ENCODE results near the gene C9.
A peak's percentile ranks its signal among the peaks of the same experiment; 100 is the strongest.

Gene C9

GRCh38 chr5:39369123-39369815, 5.0 kb upstream of the C9 start:
- no peak overlapping the region for H2AK5ac ChIP-seq (ENCODE audit: low read length, severe bottlenecking)
- no peak overlapping the region for H4K8ac ChIP-seq (ENCODE audit: low read length)
- H3K4ac ChIP-seq (ENCODE audit: low read depth in 1 of 2, low read length in 2 of 2), result no peak overlapping the region
- no peaks in the 10 kb centered on the region for H3K79me1 ChIP-seq (replicated peaks; ENCODE audit: low read length, poor library complexity, severe bottlenecking)
- H2BK12ac ChIP-seq (ENCODE audit: low read length in 2 of 2), result no peak overlapping the region
- no peak overlapping the region for H4K91ac ChIP-seq (ENCODE audit: low read length)
- peak overlapping the region; percentile 20 for H3K9ac ChIP-seq (ENCODE audit: low read length)
- no peak overlapping the region for H3K18ac ChIP-seq (ENCODE audit: low read depth in 1 of 2, low read length in 2 of 2)
- peaks cover 6 to 52% of the 10 kb centered on the region in 2 experiments for H3K36me3 ChIP-seq (ENCODE audit: control insufficient read depth in 1 of 2, insufficient read depth in 2 of 2, low read depth in 1 of 2, low read length in 2 of 2)
- no peak overlapping the region for H2BK5ac ChIP-seq (ENCODE audit: low read depth, low read length, poor library complexity, severe bottlenecking)
- no peak overlapping the region for H3K23ac ChIP-seq (ENCODE audit: low read length in 2 of 2)
- no peak for DNase-seq
- H3K14ac ChIP-seq (ENCODE audit: low read length in 2 of 2), result no peak overlapping the region
- H3K4me2 ChIP-seq (ENCODE audit: low read length, poor library complexity, severe bottlenecking), result no peak overlapping the region
- no peak overlapping the region for H2AFZ ChIP-seq (ENCODE audit: low read depth, low read length)
- H3K9me3 ChIP-seq (ENCODE audit: control insufficient read depth, low read length), result no peaks in the 10 kb centered on the region
- H3K27me3 ChIP-seq (ENCODE audit: control insufficient read depth in 1 of 2, insufficient read depth in 1 of 2, low read length in 2 of 2), result no peaks in the 10 kb centered on the region
- no peaks in the 10 kb centered on the region for H3K4me1 ChIP-seq (ENCODE audit: control insufficient read depth, insufficient read depth, low read depth, low read length)
- no peak overlapping the region for H3K4me3 ChIP-seq (ENCODE audit: insufficient read depth in 1 of 2, low read depth in 1 of 2, low read length in 2 of 2)
- WGBS, result 97% methylated on average over 4 of the region's 5 CpGs
- no peak overlapping the region for H2BK15ac ChIP-seq (ENCODE audit: low read depth, poor library complexity, severe bottlenecking)
- H3K27ac ChIP-seq (ENCODE audit: low read length, poor library complexity, severe bottlenecking), result no peak overlapping the region
- no peak overlapping the region for H2BK120ac ChIP-seq (ENCODE audit: low read depth, low read length)

- Histone ChIP-seq H2AK5ac (ENCODE audit: low read length, severe bottlenecking) (no peak overlapping the region), H3K9me3 (ENCODE audit: control insufficient read depth, low read length) (no peaks in the 10 kb centered on the region), H2AFZ (ENCODE audit: low read depth, low read length) (no peak overlapping the region), H3K23ac (ENCODE audit: low read length in 2 of 2) (no peak overlapping the region), H3K4me2 (ENCODE audit: low read length, poor library complexity, severe bottlenecking) (no peak overlapping the region), H3K4me1 (ENCODE audit: control insufficient read depth, insufficient read depth, low read depth, low read length) (no peaks in the 10 kb centered on the region), H3K4ac (ENCODE audit: low read depth in 1 of 2, low read length in 2 of 2) (no peak overlapping the region), H2BK120ac (ENCODE audit: low read depth, low read length) (no peak overlapping the region), H3K36me3 (ENCODE audit: control insufficient read depth in 1 of 2, insufficient read depth in 2 of 2, low read depth in 1 of 2, low read length in 2 of 2) (peaks cover 6 to 40% of the 10 kb centered on the region in 2 experiments), H2BK15ac (ENCODE audit: low read depth, poor library complexity, severe bottlenecking) (no peak overlapping the region), H3K79me1 (replicated peaks; ENCODE audit: low read length, poor library complexity, severe bottlenecking) (no peaks in the 10 kb centered on the region), H2BK12ac (ENCODE audit: low read length in 2 of 2) (no peak overlapping the region), H4K8ac (ENCODE audit: low read length) (no peak overlapping the region), H3K27me3 (ENCODE audit: control insufficient read depth in 1 of 2, insufficient read depth in 1 of 2, low read length in 2 of 2) (no peaks in the 10 kb centered on the region), H2BK5ac (ENCODE audit: low read depth, low read length, poor library complexity, severe bottlenecking) (no peak overlapping the region), H3K4me3 (ENCODE audit: insufficient read depth in 1 of 2, low read depth in 1 of 2, low read length in 2 of 2) (no peak overlapping the region), H3K14ac (ENCODE audit: low read length in 2 of 2) (no peak overlapping the region), H3K18ac (ENCODE audit: low read depth in 1 of 2, low read length in 2 of 2) (no peak overlapping the region), H4K91ac (ENCODE audit: low read length) (no peak overlapping the region), H3K9ac (ENCODE audit: low read length) (peak overlapping the region; percentile 20), H3K27ac (ENCODE audit: low read length, poor library complexity, severe bottlenecking) (no peak overlapping the region)
- no peak for DNase-seq
- WGBS, result 74% methylated on average over 3 of the region's 4 CpGs
Observed at GRCh38 chr5:39368116-39368515, 3.8 kb upstream of the C9 start.

- no peaks in the 10 kb centered on the region for H3K9me3 ChIP-seq (ENCODE audit: control insufficient read depth, low read length)
- no peak overlapping the region for H3K23ac ChIP-seq (ENCODE audit: low read length in 2 of 2)
- H3K27ac ChIP-seq (ENCODE audit: low read length, poor library complexity, severe bottlenecking), result no peak overlapping the region
- H3K79me1 ChIP-seq (replicated peaks; ENCODE audit: low read length, poor library complexity, severe bottlenecking), result no peaks in the 10 kb centered on the region
- no peak overlapping the region for H4K91ac ChIP-seq (ENCODE audit: low read length)
- 60% methylated on average over 1 of the region's 3 CpGs for WGBS
- no peak overlapping the region for H2AK5ac ChIP-seq (ENCODE audit: low read length, severe bottlenecking)
- no peaks in the 10 kb centered on the region for H3K4me1 ChIP-seq (ENCODE audit: control insufficient read depth, insufficient read depth, low read depth, low read length)
- H2BK12ac ChIP-seq (ENCODE audit: low read length in 2 of 2), result no peak overlapping the region
- peaks cover 6 to 36% of the 10 kb centered on the region in 2 experiments for H3K36me3 ChIP-seq (ENCODE audit: control insufficient read depth in 1 of 2, insufficient read depth in 2 of 2, low read depth in 1 of 2, low read length in 2 of 2)
- H2BK5ac ChIP-seq (ENCODE audit: low read depth, low read length, poor library complexity, severe bottlenecking), result no peak overlapping the region
- no peak overlapping the region for H3K4me3 ChIP-seq (ENCODE audit: insufficient read depth in 1 of 2, low read depth in 1 of 2, low read length in 2 of 2)
- DNase-seq, result no peak
- H4K8ac ChIP-seq (ENCODE audit: low read length), result no peak overlapping the region
- no peak overlapping the region for H3K14ac ChIP-seq (ENCODE audit: low read length in 2 of 2)
- H3K4me2 ChIP-seq (ENCODE audit: low read length, poor library complexity, severe bottlenecking), result no peak overlapping the region
- H3K27me3 ChIP-seq (ENCODE audit: control insufficient read depth in 1 of 2, insufficient read depth in 1 of 2, low read length in 2 of 2), result no peaks in the 10 kb centered on the region
- no peak overlapping the region for H3K18ac ChIP-seq (ENCODE audit: low read depth in 1 of 2, low read length in 2 of 2)
- no peak overlapping the region for H2AFZ ChIP-seq (ENCODE audit: low read depth, low read length)
- no peak overlapping the region for H2BK15ac ChIP-seq (ENCODE audit: low read depth, poor library complexity, severe bottlenecking)
- H2BK120ac ChIP-seq (ENCODE audit: low read depth, low read length), result no peak overlapping the region
- H3K9ac ChIP-seq (ENCODE audit: low read length), result no peak overlapping the region
- H3K4ac ChIP-seq (ENCODE audit: low read depth in 1 of 2, low read length in 2 of 2), result no peak overlapping the region
Observed at GRCh38 chr5:39367711-39368110, 3.4 kb upstream of the C9 start.

- Histone ChIP-seq H3K23ac (ENCODE audit: low read length in 2 of 2) (no peak overlapping the region), H3K18ac (ENCODE audit: low read depth in 1 of 2, low read length in 2 of 2) (no peak overlapping the region), H2BK120ac (ENCODE audit: low read depth, low read length) (no peak overlapping the region), H3K4me1 (ENCODE audit: control insufficient read depth, insufficient read depth, low read depth, low read length) (no peaks in the 10 kb centered on the region), H3K9ac (ENCODE audit: low read length) (no peak overlapping the region), H3K27ac (ENCODE audit: low read length, poor library complexity, severe bottlenecking) (no peak overlapping the region), H3K9me3 (ENCODE audit: control insufficient read depth, low read length) (no peaks in the 10 kb centered on the region), H4K91ac (ENCODE audit: low read length) (no peak overlapping the region), H3K14ac (ENCODE audit: low read length in 2 of 2) (no peak overlapping the region), H3K36me3 (ENCODE audit: control insufficient read depth in 1 of 2, insufficient read depth in 2 of 2, low read depth in 1 of 2, low read length in 2 of 2) (no peaks in the 10 kb centered on the region), H2BK5ac (ENCODE audit: low read depth, low read length, poor library complexity, severe bottlenecking) (no peak overlapping the region), H3K4me2 (ENCODE audit: low read length, poor library complexity, severe bottlenecking) (no peak overlapping the region), H3K27me3 (ENCODE audit: control insufficient read depth in 1 of 2, insufficient read depth in 1 of 2, low read length in 2 of 2) (no peaks in the 10 kb centered on the region), H2AFZ (ENCODE audit: low read depth, low read length) (no peak overlapping the region), H3K4ac (ENCODE audit: low read depth in 1 of 2, low read length in 2 of 2) (no peak overlapping the region), H2AK5ac (ENCODE audit: low read length, severe bottlenecking) (no peak overlapping the region), H2BK12ac (ENCODE audit: low read length in 2 of 2) (no peak overlapping the region), H3K4me3 (ENCODE audit: insufficient read depth in 1 of 2, low read depth in 1 of 2, low read length in 2 of 2) (no peak overlapping the region), H4K8ac (ENCODE audit: low read length) (no peak overlapping the region), H3K79me1 (replicated peaks; ENCODE audit: low read length, poor library complexity, severe bottlenecking) (no peaks in the 10 kb centered on the region), H2BK15ac (ENCODE audit: low read depth, poor library complexity, severe bottlenecking) (no peak overlapping the region)
- no peak for DNase-seq
- 94% methylated on average over 3 of the region's 4 CpGs for WGBS
Observed at GRCh38 chr5:39363217-39363616, 1.1 kb downstream of the C9 start.

Data from mesenchymal stem cell (in vitro differentiated cells and primary cell).